ENCODE results near the gene FNDC3B.
"Not testable (repeated sequence)": the region's sequence is repeated elsewhere in the genome, so short reads cannot be mapped to it uniquely, and the experiment has no call there.

FNDC3B gene

GRCh38 chr3:172076212-172076611 is 36.8 kb downstream of the FNDC3B start:
- DNase-seq: no peak

GRCh38 chr3:172077197-172077757 is 37.9 kb downstream of the FNDC3B start:
- no peak for DNase-seq

GRCh38 chr3:172078244-172078643 is 38.9 kb downstream of the FNDC3B start:
- DNase-seq: no peak

GRCh38 chr3:172078721-172079120 is 39.3 kb downstream of the FNDC3B start:
- DNase-seq: no peak

GRCh38 chr3:172079326-172079976 is 40.1 kb downstream of the FNDC3B start:
- DNase-seq: no peak

- DNase-seq: no peak
Measured at GRCh38 chr3:172080503-172080902, 41.1 kb downstream of the FNDC3B start.

- no peak for DNase-seq
Measured at GRCh38 chr3:172082269-172082668, 42.9 kb downstream of the FNDC3B start.

GRCh38 chr3:172082820-172083513 is 43.6 kb downstream of the FNDC3B start:
- DNase-seq: no peak

GRCh38 chr3:172083995-172084409 is 44.6 kb downstream of the FNDC3B start:
- no peak for DNase-seq

GRCh38 chr3:172084871-172085556 is 45.6 kb downstream of the FNDC3B start:
- no peak for DNase-seq

- no peak for DNase-seq
Measured at GRCh38 chr3:172085557-172085895, 46.1 kb downstream of the FNDC3B start.

- DNase-seq: no peak
Measured at GRCh38 chr3:172086071-172086470, 46.7 kb downstream of the FNDC3B start.

- no peak for DNase-seq
Measured at GRCh38 chr3:172087198-172087597, 47.8 kb downstream of the FNDC3B start.

- no peak for DNase-seq
Measured at GRCh38 chr3:172087602-172088580, 48.5 kb downstream of the FNDC3B start.

GRCh38 chr3:172089250-172089649 is 49.9 kb downstream of the FNDC3B start:
- no peak for DNase-seq

- DNase-seq: no peak
Measured at GRCh38 chr3:172090035-172090434, 50.7 kb downstream of the FNDC3B start.

- no peak for DNase-seq
Measured at GRCh38 chr3:172092658-172093057, 53.3 kb downstream of the FNDC3B start.

- not testable (repeated sequence) for DNase-seq
Measured at GRCh38 chr3:172093581-172094443, 54.4 kb downstream of the FNDC3B start.

GRCh38 chr3:172094621-172095557 is 55.5 kb downstream of the FNDC3B start:
- no peak for DNase-seq

GRCh38 chr3:172096881-172097420 is 57.6 kb downstream of the FNDC3B start:
- DNase-seq: no peak

Data from NCI-H1048 (cell line).